GM23248 (cell line): Measurements from ENCODE around the gene STKLD1. TPM values are rescaled to one million over a fixed set of nuclear protein-coding genes. Genes with fewer than 3 reads are reported as not detected.

Experiments
- DNase-seq: peaks from one replicate; pipeline ENCODE4 v3.0.0-alpha.2; 2015
- H2AFZ ChIP-seq: fragments of 200-600 bp; sonication (generic); 2 replicates; pipeline ENCODE4 v1.6.1; 2016; ENCODE audit warnings: antibody characterized with exemption
- H3F3A ChIP-seq: fragments of 200-600 bp; sonication (generic); 2 replicates; pipeline ENCODE4 v1.6.1; 2016; ENCODE audit warnings: mild to moderate bottlenecking, antibody characterized with exemption, mixed run types; ENCODE audit not compliant: insufficient read depth
- H3K27ac ChIP-seq: fragments of 200-600 bp; sonication (generic); 2 replicates; pipeline ENCODE4 v1.5.1; 2016; ENCODE audit warnings: mild to moderate bottlenecking
- H3K27me3 ChIP-seq: fragments of 200-600 bp; sonication (generic); replicated peaks from 2 replicates; pipeline ENCODE4 v1.6.1; 2016; ENCODE audit warnings: mild to moderate bottlenecking; ENCODE audit not compliant: insufficient read depth
- H3K36me3 ChIP-seq: fragments of 200-600 bp; sonication (generic); 2 replicates; pipeline ENCODE4 v1.6.1; 2016; ENCODE audit warnings: low read depth, mild to moderate bottlenecking
- H3K4me1 ChIP-seq: fragments of 200-600 bp; sonication (generic); 2 replicates; pipeline ENCODE4 v1.6.1; 2016; ENCODE audit warnings: mild to moderate bottlenecking; ENCODE audit not compliant: insufficient read depth
- H3K4me2 ChIP-seq: fragments of 200-600 bp; sonication (generic); one replicate; pipeline ENCODE4 v1.6.1; 2016; ENCODE audit warnings: mild to moderate bottlenecking; ENCODE audit not compliant: unreplicated experiment
- H3K4me3 ChIP-seq: fragments of 200-600 bp; sonication (generic); 2 replicates; pipeline ENCODE4 v1.5.1; 2016; ENCODE audit warnings: mild to moderate bottlenecking
- H3K79me2 ChIP-seq: fragments of 200-600 bp; sonication (generic); 2 replicates; pipeline ENCODE4 v1.6.1; 2016; ENCODE audit warnings: mild to moderate bottlenecking; ENCODE audit not compliant: insufficient read depth
- H3K9ac ChIP-seq: fragments of 200-600 bp; sonication (generic); 2 replicates; pipeline ENCODE4 v1.6.1; 2016; ENCODE audit warnings: mild to moderate bottlenecking
- H3K9me2 ChIP-seq: fragments of 200-600 bp; sonication (generic); 2 replicates; pipeline ENCODE4 v1.6.1; 2016; ENCODE audit warnings: mixed run types, mild to moderate bottlenecking, moderate library complexity; ENCODE audit not compliant: insufficient read depth
- H3K9me3 ChIP-seq: fragments of 200-600 bp; sonication (generic); one replicate; pipeline ENCODE4 v1.6.1; 2017; ENCODE audit warnings: low read depth
- H4K20me1 ChIP-seq: fragments of 200-600 bp; sonication (generic); 2 replicates; pipeline ENCODE4 v1.6.0; 2016; ENCODE audit not compliant: insufficient read depth
- EZH2 ChIP-seq: fragments of 200-600 bp; sonication (generic); IDR thresholded peaks from 2 replicates; pipeline ENCODE4 v1.6.1; 2018; ENCODE audit warnings: antibody characterized with exemption, mild to moderate bottlenecking; ENCODE audit not compliant: insufficient read depth, poor library complexity, severe bottlenecking
- EZH2phosphoT487 ChIP-seq: fragments of 200-600 bp; sonication (generic); IDR thresholded peaks from 2 replicates; pipeline ENCODE4 v1.6.1; 2018; ENCODE audit warnings: antibody characterized with exemption, moderate library complexity, mild to moderate bottlenecking, low read depth; ENCODE audit not compliant: insufficient read depth
- WGBS, 2 experiments: methylation state at CpG; one replicate each; pipeline ENCODE4 v1.1.6; 2015 to 2017; ENCODE audit warnings: low lambda C conversion rate in 2 of 2, low coverage in 1 of 2; ENCODE audit errors: missing lambda C conversion rate in 2 of 2; 5-methylcytosine and 5-hydroxymethylcytosine counted together
- in situ Hi-C: fragments of 300-500 bp; cut with MboI; formaldehyde crosslinking; loops from 2 replicates; pipeline ENCODE4 v1.15.0; 2020
- polyA plus RNA-seq: library from polyadenylated mRNA; unstranded; fragments of >200 nt; fragmentation: Nextera tagmentation; extraction: Ambion mirVana; gene quantifications from 2 replicates; pipeline ENCODE4 v1.2.1, GENCODE V29; 2016
- total RNA-seq: library from RNA; depleted of rRNA; stranded (reverse); fragments of >200 nt; shearing (Covaris generic); gene quantifications from 2 replicates; pipeline ENCODE4 v1.2.3, GENCODE V29; 2014

Gene STKLD1
- total and polyA plus RNA-seq, 2 experiments from 2014 or later: 0.32 to 0.38 TPM

GRCh38 chr9:133357656-133358055 is 18.5 kb upstream of the STKLD1 start:
- 78 to 84% methylated on average over 14 of the region's 14 CpGs for WGBS, 2 experiments
- no peak for TF ChIP-seq EZH2phosphoT487
- no peak overlapping the region for H2AFZ ChIP-seq
- H3K9ac ChIP-seq: no peak overlapping the region
- DNase-seq: no peak
- no peaks in the 10 kb centered on the region for H4K20me1 ChIP-seq
- H3K79me2 ChIP-seq: peaks cover 65% of the 10 kb centered on the region
- no peak overlapping the region for H3K4me3 ChIP-seq
- no peaks in the 10 kb centered on the region for H3K27me3 ChIP-seq
- peaks cover 62% of the 10 kb centered on the region for H3F3A ChIP-seq
- no peaks in the 10 kb centered on the region for H3K9me3 ChIP-seq
- H3K27ac ChIP-seq: no peak overlapping the region
- H3K9me2 ChIP-seq: no peaks in the 10 kb centered on the region
- peaks cover 8% of the 10 kb centered on the region; the same call in 1 of the 2 replicates for H3K4me1 ChIP-seq
- in situ Hi-C loops: no loop called here
- H3K36me3 ChIP-seq: peaks cover 26% of the 10 kb centered on the region; the same call in 1 of the 2 replicates
- no peak overlapping the region for H3K4me2 ChIP-seq

- peak; percentile 46 for DNase-seq
- H3K9ac ChIP-seq: peak overlapping the region; percentile 7; the same call in 1 of the 2 replicates
- H3K27ac ChIP-seq: no peak overlapping the region; the same call in 1 of the 2 replicates
- H4K20me1 ChIP-seq: no peaks in the 10 kb centered on the region
- H3K9me2 ChIP-seq: no peaks in the 10 kb centered on the region
- peaks cover 56% of the 10 kb centered on the region for H3F3A ChIP-seq
- no peaks in the 10 kb centered on the region for H3K27me3 ChIP-seq
- TF ChIP-seq EZH2: no peak
- no peak for TF ChIP-seq EZH2phosphoT487
- 45 to 50% methylated on average over 19 to 20 of the region's 20 CpGs for WGBS, 2 experiments
- H3K4me1 ChIP-seq: peaks cover 8% of the 10 kb centered on the region; the same call in 1 of the 2 replicates
- H2AFZ ChIP-seq: no peak overlapping the region
- H3K4me2 ChIP-seq: no peak overlapping the region
- H3K36me3 ChIP-seq: peaks cover 44% of the 10 kb centered on the region
- peaks cover 80% of the 10 kb centered on the region for H3K79me2 ChIP-seq
- in situ Hi-C loops: no loop called here
- H3K9me3 ChIP-seq: no peaks in the 10 kb centered on the region
- no peak overlapping the region for H3K4me3 ChIP-seq
These were observed 16.6 kb upstream of the STKLD1 start for GRCh38 chr9:133359399-133360175.

GRCh38 chr9:133360400-133361393 is 15.5 kb upstream of the STKLD1 start:
- Histone ChIP-seq H3K27me3 (no peaks in the 10 kb centered on the region), H3K27ac (no peak overlapping the region; the same call in 1 of the 2 replicates), H3K4me2 (no peak overlapping the region), H3K9me2 (no peaks in the 10 kb centered on the region), H3K4me3 (no peak overlapping the region), H3K9ac (peak overlapping the region; percentile 28), H3K36me3 (peaks cover 48% of the 10 kb centered on the region), H3K79me2 (peaks cover 80% of the 10 kb centered on the region), H2AFZ (no peak overlapping the region), H3K4me1 (no peaks in the 10 kb centered on the region), H3K9me3 (no peaks in the 10 kb centered on the region), H3F3A (peaks cover 52% of the 10 kb centered on the region), H4K20me1 (0 out of 2 replicates have a peak, but pooled peaks cover 2% of the 10 kb centered on the region)
- in situ Hi-C loops: no loop called here
- no peak for DNase-seq
- WGBS, 2 experiments: 78 to 81% methylated on average over 21 of the region's 21 CpGs
- TF ChIP-seq EZH2phosphoT487 (no peak), EZH2 (no peak)

- WGBS, 2 experiments: 81 to 89% methylated on average over 13 of the region's 13 CpGs
These were observed 14.6 kb upstream of the STKLD1 start for GRCh38 chr9:133361507-133362092.

More at GRCh38 chr9:133361507-133362092, 14.6 kb upstream of the STKLD1 start:
- H3K4me1 ChIP-seq: no peaks in the 10 kb centered on the region
- TF ChIP-seq EZH2: no peak
- peaks cover 57% of the 10 kb centered on the region for H3K36me3 ChIP-seq
- no peaks in the 10 kb centered on the region for H3K9me2 ChIP-seq
- no peak overlapping the region for H3K4me2 ChIP-seq
- peaks cover 9% of the 10 kb centered on the region; the same call in 1 of the 2 replicates for H4K20me1 ChIP-seq
- peaks cover 51% of the 10 kb centered on the region for H3F3A ChIP-seq
- no peak for DNase-seq
- in situ Hi-C loops: no loop called here
- no peak overlapping the region for H3K4me3 ChIP-seq
- H3K27me3 ChIP-seq: no peaks in the 10 kb centered on the region
- H3K9me3 ChIP-seq: no peaks in the 10 kb centered on the region
- no peak overlapping the region for H3K27ac ChIP-seq
- H2AFZ ChIP-seq: no peak overlapping the region
- peaks cover 85% of the 10 kb centered on the region for H3K79me2 ChIP-seq
- 0 out of 2 replicates have a peak overlapping the region, but pooled peaks have one; percentile 28 for H3K9ac ChIP-seq
